ENCODE data around the gene RXRB.
"Not testable (repeated sequence)": the region's sequence is repeated elsewhere in the genome, so short reads cannot be mapped to it uniquely, and the experiment has no call there.

Gene RXRB

DNA sequence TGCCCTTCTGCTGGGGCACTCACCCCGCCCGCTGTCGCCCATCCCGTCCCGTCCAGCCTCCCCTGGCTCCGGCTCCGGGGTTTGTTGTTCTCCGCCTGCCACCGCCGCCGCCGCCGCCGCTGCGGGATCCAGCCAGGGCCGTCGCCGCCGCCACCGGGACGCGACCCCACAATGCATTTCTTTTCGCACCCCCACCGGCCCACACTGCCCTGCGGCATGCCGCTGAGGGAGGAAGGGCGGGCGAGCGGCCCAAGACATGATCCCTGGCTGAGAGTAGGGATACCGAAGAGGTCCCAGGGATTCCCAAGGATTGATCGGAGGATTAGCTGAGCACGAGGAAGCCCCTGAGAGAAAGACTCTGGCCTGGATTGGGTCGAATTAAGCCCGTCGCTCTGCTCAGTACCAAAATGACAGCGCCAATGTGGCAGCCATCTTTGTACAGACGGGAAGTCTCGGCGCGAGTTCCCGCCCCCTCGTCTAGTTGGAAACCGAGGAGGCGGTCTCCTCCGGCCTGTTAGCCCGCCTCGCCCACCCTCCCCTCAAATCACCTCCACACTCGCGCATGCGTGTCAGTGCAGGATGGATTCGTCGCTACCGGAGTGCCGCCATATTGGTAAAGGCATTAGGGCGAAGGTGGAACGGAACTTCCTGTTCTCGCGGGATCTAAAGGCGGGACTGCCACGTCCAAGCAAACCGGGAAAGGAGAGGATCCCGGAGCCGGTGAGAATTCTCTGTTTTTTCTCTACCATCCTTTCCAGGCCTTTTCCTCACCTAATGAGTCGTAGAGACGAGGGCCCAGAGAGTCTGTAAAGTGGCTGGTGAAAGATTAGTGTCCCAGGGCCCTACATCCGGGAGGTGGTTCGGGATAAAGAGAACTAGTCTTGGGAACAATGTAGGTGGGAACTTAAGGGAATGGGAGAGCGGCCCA lies at the start of gene RXRB, which contains the start of gene SLC39A7:
Gene RXRB, minus strand, starts transcription at position 447 of the 928 bp plus-strand sequence. Its CDS starts 189 bp downstream, at position 258.
Gene SLC39A7, plus strand, starts transcription at position 649 of the 928 bp plus-strand sequence. CDS start 379 bp downstream, outside the sequence.
- peak; percentile 98 for DNase-seq (ENCODE audit: low spot score)

DNA sequence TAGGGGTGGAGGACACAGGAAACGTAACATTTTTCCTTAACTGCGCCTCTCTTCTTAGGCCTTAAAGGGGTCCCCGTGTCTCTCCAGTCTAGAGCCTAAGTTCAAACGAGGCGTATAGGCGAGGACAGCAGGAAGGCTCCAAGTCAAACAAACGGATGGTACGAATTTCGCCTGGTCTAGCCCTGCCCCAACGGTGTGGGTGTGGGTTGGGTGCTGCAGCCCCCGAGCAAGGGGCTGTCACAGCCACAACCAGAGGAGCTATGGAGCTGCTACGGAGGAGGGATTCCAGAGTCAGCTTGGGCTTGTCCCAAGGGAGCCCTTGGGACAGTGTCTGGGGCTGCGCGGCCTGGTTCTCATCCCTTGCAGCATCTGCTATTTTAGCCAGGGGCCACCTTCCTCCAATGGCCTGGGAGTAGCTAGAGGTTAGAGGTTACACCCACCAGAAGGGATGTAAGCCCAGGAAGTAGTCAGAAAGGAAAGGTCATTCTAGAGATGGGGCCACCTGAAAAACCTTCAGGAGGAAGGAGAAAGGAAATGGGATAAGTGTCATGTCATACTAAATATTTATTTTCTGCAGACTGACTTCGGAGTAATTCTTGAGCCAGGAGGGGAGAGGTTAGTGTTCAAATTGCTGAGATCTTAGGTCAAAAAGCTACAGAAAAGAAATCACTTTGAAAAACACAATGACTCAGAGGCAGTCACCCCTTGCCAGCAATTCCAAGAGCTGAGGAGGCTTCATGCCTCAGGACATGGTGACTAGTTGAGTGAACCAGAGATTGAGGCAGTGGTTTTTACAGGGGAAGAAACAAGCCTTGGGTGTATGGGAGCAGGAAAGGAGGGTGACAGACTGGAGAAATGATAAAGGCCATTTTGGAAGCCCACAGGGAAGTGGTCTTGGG lies 49.5 kb upstream of the RXRB start:
- DNase-seq (ENCODE audit: low spot score): peak; percentile 69

DNA sequence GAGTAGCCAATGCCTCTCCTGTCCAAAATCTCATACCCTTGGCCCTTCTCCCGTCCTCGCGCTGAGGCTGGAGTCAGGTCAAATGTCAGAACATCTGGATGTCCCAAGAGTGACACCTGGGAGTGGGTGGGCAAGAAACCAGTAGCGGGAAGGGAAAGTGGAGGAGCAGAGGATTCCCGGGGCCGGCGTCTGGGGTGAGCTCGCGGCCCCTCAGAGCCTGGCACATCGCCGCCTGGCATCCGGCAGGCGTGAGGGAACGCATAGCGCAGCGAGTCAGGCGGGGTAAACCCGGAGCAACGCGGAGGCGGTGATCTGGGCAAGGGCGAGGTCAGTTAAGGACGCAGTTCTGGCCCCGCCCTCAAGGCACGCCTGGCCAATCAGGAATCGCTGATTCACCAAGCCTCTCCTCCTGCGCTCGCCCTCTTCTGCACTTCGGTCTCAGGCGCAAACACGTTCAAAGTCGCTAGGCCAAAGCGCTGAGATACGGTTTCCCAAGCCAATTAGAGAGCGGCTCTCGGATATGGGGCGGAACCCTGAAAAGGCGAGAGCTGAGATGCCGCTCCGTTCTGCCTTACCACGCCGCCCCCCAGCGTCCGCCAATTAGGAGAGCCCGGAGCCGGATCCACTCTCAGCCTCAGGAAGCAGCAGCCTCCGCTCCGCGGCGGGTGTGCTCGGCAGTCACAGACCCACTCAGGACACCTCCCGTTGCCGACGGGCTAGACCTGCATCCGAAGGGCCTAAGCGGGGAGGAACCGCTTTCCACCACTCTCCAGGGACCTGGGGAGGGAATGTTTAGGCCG lies 48.7 kb upstream of the RXRB start:
- DNase-seq (ENCODE audit: low spot score): peak; percentile 95

DNA sequence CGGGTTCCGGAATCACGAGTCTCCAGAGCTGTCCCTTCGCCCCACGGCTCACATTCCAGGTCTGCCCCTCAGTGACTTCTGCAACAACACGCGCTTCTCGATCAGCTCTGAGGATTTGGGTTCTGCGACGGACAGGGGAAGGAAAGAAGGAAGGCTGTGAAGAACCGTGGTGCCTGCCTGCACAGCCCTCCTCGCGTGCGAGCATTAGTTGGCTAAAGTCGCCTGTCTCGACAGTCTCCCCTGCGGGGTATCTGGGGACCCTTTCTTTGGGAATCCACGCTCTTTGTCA lies 48.1 kb upstream of the RXRB start:
- DNase-seq (ENCODE audit: low spot score): no peak

DNA sequence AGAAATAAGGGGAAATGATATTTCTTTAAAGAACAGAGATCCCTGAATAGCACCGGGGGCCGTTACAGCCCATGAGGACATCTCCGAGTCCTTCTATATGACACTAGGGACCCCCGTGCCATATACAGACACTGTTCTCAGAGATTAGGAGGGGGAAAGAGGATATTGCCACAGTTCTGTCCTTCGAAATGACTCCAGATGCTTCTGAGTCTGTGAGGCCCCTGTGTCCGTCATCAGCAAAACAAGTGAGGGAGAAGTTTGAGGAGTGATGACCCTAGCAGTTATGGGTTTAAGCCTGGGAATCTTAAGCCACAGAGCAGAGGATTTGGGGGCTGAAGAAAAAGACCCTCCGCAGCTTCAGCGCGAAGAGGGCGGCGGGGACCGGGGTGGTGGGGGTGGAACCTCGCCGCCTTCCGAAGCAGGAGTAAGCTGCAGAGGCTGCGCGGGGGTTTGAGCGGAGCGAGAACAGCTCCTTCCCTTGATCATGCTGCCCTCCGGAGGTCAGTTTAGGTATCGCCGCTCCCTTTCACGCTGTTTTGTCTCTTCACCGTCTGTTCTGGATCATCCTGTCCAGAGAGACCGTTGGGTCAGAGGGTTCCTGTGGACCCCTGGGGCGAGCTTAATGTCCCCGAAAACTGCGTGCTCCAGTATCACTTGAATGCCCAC lies 47.6 kb upstream of the RXRB start:
- peak; percentile 83 for DNase-seq (ENCODE audit: low spot score)

DNA sequence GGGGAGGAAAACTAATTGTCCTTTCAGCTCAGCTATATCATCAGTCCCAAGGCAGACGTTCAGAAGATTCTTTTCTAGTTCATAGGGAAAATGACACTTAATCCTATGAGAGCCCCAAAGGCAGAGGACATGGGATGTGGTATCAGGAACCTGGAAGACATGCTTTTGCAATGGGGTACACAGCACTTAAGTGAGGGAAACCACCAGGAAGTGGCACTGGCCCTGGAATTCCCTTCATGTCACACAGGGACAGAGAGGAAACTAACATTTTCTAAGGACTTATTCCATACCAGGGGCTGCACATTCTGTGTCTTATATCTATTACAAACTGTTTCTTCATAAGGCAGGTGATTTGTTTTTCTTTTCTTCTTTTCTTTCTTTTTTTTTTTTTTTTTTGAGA lies 43.0 kb upstream of the RXRB start:
- DNase-seq (ENCODE audit: low spot score): no peak

DNA sequence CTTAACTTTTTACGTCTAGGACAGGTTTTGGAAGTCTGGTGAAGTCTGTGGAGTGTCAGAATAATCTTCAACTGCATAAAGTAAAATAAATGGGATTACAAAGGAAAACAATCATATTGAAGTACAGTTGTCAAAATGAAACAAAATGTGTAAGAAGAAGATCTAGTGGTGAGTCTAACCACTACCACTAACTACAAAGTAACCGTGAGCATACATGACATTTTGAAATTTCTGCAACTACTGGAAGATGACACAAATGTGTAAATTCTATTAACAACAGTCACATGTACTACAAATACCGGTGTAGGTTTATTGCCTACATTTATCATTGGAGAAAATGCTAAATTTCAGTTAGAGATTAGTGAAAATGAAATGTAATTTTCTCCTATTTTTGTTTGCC lies 41.5 kb upstream of the RXRB start:
- no peak for DNase-seq (ENCODE audit: low spot score)

DNA sequence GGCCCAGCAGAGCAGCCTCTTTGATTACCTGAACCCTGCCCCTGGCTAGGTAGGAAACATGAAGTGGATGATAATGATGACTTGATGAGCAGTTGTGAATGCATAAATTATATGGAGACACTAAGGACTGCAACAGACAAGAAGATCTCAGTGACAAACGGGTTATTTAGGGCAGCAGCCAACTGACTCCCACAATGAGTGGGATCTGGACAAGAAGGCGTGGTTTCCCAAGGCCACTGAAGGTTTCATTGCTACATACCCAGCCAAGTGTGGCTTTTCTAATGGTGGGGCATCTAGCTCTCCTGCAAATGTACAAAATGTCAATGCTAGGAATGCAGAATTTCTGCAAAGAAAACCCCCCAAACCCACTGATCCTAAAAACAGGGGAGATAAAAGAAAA lies 37.3 kb upstream of the RXRB start:
- no peak for DNase-seq (ENCODE audit: low spot score)

DNA sequence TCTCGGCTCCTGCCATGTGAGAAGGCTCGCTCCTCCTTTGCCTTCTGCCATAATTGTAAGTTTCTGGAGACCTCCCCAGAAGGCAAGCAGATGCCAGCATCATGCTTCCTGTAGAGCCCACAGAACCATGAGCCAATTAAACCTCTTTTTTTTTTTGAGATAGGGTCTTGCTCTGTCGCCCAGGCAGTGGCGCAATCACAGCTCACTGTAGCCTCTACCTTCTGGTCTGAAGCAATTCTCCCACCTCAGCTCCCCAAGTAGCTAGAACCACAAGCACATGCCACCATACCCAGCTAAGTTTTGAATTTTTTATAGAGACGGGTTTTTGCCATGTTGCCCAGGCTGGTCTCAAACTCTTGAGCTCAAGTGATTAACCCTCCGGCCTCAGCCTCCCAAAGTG lies 36.4 kb upstream of the RXRB start:
- no peak for DNase-seq (ENCODE audit: low spot score)

DNA sequence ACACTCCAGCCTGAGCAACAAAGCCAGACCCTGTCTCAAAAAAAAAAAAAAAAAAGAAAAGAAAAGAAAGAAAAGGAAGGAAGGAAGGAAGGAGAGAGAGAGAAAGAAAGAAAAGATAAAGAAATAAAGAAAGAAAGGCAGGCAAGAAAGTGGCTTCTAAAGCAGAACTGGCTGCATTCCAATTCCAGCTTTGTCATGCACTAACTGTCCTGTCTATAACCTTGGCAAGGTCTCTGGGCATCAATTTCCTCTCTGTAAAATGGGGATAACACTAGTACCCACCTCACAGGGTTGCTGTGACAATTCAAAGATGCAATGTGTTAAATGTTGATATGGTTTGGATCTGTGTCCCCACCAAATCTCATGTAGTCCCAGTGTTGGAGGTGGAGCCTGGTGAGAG lies 35.9 kb upstream of the RXRB start:
- no peak for DNase-seq (ENCODE audit: low spot score)

DNA sequence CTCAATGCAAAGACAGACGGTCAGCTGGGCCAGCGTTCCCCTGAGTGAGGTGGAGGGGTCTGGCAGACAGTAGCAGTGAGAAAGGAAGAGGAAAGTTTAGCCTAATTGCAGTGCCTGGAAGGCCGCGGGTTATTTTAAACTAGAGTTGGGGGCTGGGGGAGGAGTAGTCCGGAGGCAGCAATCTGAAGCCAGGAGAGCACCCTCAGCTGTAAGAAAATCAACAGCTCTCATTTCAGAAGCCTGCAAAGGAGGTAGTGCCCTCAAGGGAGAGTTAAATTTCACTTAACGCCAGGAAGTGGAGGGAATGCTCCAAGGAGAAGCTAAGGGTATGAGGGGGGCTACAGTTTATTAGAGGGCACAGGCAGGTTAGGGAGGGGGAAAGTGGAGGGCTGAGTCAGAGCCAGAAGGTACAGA lies 34.8 kb upstream of the RXRB start:
- DNase-seq (ENCODE audit: low spot score): no peak

DNA sequence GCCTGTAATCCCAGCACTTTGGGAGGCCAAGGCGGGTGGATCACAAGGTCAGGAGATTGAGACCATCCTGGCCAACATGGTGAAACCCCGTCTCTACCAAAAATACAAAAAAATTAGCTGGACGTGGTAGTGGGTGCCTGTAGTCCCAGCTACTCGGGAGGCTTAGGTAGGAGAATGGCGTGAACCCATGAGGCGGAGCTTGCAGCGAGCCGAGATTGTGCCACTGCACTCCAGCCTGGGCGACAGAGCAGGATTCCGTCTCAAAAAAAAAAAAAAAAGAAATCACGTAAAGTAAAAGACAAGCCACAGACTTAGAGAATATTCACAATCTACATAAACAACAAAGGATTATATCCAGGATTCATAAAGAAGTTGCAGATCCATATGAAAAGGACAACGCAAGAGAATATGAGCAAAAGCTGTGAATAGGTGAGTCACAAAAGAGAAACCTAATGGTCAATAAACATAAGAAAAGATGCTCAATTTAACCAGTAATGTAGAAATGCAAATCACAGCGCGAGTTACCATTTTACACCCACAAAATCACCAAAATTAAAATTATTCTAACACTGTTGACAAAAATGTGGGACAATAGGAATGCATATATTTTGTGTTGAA lies 26.1 kb upstream of the RXRB start:
- DNase-seq (ENCODE audit: low spot score): not testable (repeated sequence)

DNA sequence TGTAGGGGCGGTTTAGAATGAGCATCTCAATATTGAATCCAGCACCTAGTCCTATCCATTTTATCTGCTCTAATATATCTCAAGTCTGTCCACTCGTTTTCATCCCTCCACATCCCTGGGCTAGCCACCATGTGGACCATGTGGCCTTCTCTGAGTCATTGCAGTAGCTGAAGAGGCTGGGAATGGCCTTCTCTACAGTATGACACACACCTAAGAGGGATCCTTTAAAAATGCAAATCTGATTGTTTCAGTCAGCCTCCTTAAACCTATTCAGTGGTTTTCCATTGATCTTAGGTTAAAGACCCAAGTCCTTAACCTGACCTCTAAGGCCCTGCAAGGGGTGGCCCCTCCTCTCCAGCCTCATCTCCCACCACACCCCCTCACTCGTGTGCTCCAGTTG lies 17.2 kb upstream of the RXRB start:
- DNase-seq (ENCODE audit: low spot score): no peak

DNA sequence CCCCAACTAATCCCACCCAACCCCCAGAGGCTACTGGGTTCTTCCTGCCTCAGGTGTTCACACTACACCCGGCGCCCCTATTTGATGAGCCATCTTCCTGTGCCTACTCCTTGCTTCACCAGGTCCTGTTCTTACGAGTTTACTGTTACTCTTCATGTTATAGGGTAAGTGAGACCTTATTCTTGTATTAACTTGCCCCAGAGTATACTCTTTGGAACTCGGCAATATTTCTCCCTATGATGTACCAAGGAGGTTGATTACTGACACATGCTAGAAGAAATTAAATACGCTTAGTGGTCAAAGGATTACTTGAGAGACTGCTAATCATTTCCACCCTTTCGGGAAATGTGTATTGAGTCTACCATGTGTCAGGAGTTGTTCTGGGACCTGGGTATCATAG lies 16.8 kb upstream of the RXRB start:
- DNase-seq (ENCODE audit: low spot score): no peak

DNA sequence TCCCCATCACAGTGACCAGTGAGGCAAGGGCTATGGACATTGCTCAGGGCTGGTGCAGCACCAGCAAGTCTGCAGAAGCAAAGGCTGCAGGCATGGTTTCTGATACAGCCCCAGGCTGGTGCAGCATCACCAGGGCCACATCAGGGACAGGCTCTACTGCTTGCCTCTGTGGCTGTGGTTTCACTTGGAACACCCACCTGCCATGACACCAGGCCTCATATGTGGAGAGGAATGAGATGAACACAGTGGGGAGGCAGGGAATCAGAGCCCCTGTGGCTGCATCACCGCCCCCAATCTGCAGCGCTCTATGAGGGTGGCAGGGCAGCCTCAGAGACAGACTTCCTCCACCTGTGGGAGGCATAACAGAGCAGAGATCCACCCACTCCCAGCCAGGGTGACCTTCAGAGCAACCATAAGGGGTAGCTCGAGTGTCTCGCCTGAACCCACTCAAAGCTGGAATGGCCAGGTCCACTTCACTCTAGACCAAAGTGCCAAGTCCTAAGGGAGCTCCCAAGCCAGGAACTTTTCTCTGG lies 15.7 kb upstream of the RXRB start:
- DNase-seq (ENCODE audit: low spot score): no peak

DNA sequence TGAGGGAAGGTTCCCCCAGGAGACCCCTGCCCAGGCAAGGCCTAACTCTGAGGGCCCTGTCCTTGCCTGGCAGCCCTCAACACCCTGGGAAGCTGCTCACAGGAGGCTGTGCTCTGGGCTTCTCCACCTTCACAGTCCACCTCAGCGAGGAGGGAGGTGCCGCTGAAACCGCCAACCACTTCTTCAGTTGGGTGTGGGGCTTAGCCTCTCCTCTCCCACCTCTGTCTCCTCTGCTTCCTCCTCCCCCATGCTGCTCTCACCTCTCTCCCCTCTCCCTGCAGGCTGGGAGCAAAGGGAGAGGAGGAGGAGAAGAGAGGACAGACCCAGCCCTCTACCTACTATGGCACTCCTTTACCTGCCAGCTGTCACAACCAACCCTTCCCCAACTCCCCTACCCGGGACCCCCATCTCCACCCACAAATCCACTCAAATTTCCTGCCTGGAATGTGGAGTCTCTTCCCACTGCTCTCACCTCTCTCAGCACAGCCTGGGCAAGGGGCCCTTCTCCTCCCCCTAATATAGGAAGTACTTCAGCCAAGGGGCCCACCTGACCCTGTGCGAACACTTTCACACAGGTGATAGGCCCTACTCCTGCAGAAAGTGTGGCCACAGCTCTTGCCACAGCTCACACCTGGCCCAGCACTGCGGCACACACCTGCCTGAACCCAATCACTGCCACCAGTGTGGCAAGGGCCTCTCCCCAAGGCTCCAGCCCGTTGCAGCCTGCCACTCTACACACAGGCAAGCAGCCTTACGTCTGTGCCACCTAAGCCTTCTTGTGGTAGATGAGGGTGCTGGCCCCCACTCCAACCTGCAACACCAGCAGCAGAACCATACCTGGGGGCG lies 15.0 kb upstream of the RXRB start:
- no peak for DNase-seq (ENCODE audit: low spot score)

DNA sequence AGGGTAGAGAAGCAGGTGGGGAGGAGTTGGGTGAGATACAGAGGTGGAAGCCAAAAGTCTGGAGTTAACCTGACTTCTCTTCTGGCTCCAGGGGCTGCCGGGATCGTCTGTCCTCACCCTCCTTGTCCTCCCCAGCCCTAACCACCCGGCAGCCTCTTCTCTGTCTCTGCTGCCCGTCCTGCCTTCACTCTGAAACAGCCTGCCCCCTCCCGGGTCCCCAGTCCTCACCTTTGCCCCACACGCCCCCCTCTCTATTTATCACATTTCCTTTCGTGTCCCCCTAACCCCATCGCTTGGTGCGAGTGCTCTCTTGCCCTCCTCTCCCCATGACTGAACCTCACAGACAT lies 13.5 kb upstream of the RXRB start:
- no peak for DNase-seq (ENCODE audit: low spot score)

DNA sequence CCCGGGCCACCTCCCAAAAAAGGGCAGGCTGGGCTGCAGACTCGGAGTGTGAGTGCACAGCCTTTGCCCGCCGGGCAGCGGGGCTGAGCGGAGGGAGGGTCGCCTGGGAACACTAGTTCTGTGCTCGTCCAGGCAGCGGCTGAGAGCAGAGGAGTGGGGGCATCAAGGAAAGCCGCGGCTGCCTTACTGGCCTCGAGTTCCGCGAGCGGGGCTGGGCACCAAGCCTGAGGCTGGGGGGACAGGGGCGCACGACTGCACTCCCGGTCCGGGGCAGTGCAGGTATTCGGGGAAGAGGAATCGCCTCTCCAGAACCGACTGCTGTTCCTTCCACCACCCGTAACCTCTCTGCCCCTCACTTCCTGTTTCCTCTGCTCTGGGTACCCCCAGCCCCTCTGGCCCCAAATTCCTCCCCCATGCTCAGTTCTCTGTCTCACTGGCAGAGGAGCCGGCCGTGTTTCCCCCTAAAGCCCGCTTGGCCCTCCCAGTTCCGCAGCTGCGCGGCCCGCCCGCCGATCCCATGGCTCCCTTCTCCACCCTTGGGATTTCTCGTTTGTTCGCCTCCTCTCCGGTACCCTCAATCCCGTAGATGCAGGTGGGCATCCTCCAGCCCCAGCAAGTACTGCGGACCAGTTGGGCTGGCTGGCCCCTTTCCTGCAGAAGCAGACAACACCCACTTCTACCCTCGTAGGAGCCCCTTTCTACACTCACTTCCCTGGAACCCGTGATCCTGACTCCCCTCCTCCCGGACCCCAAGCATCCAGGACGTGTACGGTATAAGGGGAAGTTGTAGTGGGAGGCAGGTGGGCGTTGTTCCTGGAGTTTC lies 12.9 kb upstream of the RXRB start:
- DNase-seq (ENCODE audit: low spot score): peak; percentile 59

DNA sequence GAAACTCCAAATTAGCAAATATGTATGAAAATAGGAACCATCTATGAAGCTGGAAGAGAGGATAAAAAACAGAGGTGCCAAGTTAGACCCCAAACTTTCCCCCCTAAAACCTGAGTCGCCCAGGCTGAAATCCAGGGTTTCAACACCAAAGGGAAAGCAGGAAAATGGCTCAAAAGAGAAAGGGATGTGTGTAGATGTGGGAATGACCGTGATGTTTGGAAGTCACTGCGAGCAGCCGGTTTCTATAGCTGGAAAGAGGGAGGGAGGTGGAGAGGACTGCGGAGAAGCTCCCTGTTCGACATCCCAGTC lies 12.3 kb upstream of the RXRB start:
- DNase-seq (ENCODE audit: low spot score): no peak
